Memory B cell (primary cell): ENCODE results near the gene ZNF683.
"Not testable (repeated sequence)": the region's sequence is repeated elsewhere in the genome, so short reads cannot be mapped to it uniquely, and the experiment has no call there.

Experiments
- ATAC-seq: fragments of 150-1000 bp; cut with Tn5 transposase; 2 replicates; pipeline ENCODE4 v1.10.0; 2021; ENCODE audit warnings: low read depth, mild to moderate bottlenecking, moderate library complexity
- DNase-seq, 2 donors: peaks; one replicate each; pipeline ENCODE4 v3.0.0; 2022; ENCODE audit warnings: low spot score in 2 of 2
- H3K27ac Mint-ChIP-seq: one replicate; pipeline ENCODE4 v1.8.0; 2022; ENCODE audit warnings: mild to moderate bottlenecking, moderate library complexity, mixed read lengths
- H3K27me3 Mint-ChIP-seq: one replicate; pipeline ENCODE4 v1.8.0; 2022; ENCODE audit warnings: mixed read lengths
- H3K36me3 Mint-ChIP-seq: one replicate; pipeline ENCODE4 v1.8.0; 2022; ENCODE audit warnings: mild to moderate bottlenecking, mixed read lengths
- H3K4me1 Mint-ChIP-seq: one replicate; pipeline ENCODE4 v1.8.0; 2022; ENCODE audit warnings: mixed read lengths
- H3K4me3 Mint-ChIP-seq: one replicate; pipeline ENCODE4 v1.8.0; 2022; ENCODE audit warnings: mild to moderate bottlenecking, moderate library complexity, mixed read lengths
- H3K9me3 Mint-ChIP-seq: one replicate; pipeline ENCODE4 v1.8.0; 2022; ENCODE audit warnings: mixed read lengths

ZNF683 gene

DNA sequence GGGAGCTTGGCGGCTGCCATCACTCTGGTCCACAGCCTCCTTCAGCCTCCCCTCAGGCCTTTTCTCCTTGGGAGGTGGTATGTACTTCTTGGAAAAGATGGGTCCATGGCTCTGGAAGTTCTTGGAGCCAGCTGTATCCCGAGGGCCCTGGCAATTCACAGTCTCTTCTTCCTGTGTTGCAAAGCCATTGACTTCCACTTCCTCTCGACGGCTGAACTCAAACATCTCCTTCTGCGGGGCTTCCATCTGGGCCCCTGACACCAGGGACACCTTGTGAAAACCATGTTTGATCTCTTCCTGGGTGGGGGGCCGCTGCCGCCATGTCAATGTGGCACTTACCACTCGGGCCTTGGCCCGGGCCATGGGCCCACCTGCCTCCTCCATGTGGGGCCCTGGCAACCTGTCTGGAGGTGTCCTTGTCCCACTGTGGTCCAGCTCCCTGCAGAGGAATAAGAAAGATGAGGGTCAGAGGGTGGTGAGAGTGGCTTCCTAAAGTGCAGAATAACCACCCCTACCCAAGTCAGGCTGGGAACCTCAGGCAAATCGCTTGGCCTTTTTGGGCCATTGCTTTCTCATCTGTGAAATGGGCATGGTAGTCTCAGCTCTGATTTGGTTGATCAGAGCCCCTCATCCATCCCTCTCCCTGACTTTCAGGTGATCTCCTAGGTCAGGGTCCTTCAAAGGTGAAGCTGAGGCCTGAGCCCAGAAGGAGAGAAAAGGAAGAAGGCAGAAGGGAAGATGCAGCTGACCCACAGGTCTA lies 26.1 kb downstream of the ZNF683 start:
- Mint-ChIP-seq H3K4me1 (no peaks in the 10 kb centered on the region), H3K27ac (peak overlapping the region; percentile 48), H3K27me3 (peaks cover 1% of the 10 kb centered on the region), H3K9me3 (no peaks in the 10 kb centered on the region), H3K4me3 (no peak overlapping the region), H3K36me3 (no peaks in the 10 kb centered on the region)
- ATAC-seq (no peak), DNase-seq (no peak)

DNA sequence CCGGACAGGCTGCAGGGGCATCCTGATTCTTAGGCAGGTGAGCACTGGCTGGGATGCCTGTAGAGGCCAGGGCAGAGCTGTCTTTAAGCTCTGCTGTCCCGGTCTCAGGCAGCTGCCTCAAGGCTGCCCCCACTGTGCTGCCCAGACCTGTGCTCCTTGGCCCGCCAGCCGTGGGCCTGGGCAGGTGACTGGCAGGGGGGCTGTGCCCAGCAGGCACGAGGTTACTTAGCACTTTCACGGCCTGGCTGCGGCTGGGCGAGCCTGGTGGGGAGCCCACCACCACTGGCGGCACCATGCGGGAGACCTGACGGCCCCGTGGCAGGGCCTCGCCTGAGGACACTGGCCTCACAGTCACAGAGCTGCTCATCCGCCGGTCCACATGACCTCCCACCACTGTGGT lies 26.8 kb downstream of the ZNF683 start:
- Mint-ChIP-seq H3K27ac (no peak overlapping the region), H3K9me3 (no peaks in the 10 kb centered on the region), H3K4me3 (no peak overlapping the region), H3K4me1 (no peaks in the 10 kb centered on the region), H3K27me3 (peaks cover 1% of the 10 kb centered on the region), H3K36me3 (no peaks in the 10 kb centered on the region)
- no peak for DNase-seq
- no peak for ATAC-seq

DNA sequence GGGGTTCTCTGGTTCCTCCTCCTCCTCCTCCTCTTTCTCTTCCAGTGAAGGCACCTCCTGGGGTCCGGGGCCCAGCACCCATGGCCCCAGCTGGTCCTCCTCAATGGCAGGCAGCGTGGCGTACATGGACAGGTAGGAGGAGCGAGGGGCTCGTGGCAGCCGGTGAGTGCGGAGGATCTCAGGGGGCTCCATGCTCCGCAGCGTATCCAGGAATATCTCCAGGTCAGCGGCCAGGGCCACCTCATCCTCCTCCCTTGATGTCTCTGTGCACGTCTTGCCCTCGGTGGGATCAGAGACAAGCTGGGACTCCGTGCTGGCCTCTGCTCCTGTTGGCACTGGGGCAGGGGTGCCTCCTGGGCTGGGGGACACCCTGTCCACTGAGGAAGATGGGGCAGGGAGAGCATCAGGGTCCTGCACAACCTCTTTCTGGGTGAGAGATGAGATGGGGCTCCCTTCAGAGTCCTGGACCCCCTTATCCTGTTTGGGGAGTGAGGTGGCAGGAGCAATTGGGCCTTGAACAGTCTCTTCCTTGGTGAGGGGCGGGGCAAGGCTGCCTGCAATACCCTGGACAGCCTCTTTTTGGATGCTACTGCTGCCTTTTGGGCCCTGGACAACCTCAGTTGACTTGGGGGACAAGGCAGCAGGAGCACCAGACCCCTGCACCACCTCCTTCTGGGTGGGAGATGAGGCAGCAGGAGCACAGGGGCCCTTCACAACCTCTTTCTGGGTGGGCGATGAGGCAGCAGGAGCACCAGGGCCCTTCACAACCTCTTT lies 28.2 kb downstream of the ZNF683 start:
- H3K4me1 Mint-ChIP-seq, result no peaks in the 10 kb centered on the region
- H3K4me3 Mint-ChIP-seq, result no peak overlapping the region
- DNase-seq (no peak), ATAC-seq (no peak)
- H3K9me3 Mint-ChIP-seq, result no peaks in the 10 kb centered on the region
- peaks cover 1% of the 10 kb centered on the region for H3K27me3 Mint-ChIP-seq
- H3K27ac Mint-ChIP-seq, result no peak overlapping the region
- H3K36me3 Mint-ChIP-seq, result no peaks in the 10 kb centered on the region

DNA sequence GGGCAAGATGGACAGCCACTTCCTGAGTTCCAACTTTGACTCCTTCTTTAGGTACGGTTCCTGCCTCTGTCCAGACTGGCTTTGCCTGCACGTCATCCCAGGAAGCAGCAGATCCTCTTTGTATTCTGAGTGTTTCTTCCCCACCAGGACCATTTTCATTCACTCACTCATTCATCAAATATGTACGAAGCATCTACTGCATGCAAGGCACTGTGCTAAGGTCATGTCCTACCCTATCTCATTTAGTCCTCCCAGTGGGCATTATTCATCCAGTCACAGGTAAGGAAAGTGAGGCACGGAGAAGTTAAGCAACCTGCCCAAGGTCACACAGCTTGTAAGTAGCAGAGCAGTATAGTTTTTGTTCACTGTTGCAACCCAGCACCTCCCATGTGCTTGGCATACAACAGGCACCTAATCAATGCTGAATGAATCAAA lies 32.5 kb downstream of the ZNF683 start:
- Mint-ChIP-seq H3K4me3 (no peak overlapping the region), H3K36me3 (no peaks in the 10 kb centered on the region), H3K27ac (no peak overlapping the region), H3K4me1 (peaks cover 6% of the 10 kb centered on the region), H3K27me3 (peaks cover 1% of the 10 kb centered on the region), H3K9me3 (no peaks in the 10 kb centered on the region)
- DNase-seq (no peak), ATAC-seq (no peak)

DNA sequence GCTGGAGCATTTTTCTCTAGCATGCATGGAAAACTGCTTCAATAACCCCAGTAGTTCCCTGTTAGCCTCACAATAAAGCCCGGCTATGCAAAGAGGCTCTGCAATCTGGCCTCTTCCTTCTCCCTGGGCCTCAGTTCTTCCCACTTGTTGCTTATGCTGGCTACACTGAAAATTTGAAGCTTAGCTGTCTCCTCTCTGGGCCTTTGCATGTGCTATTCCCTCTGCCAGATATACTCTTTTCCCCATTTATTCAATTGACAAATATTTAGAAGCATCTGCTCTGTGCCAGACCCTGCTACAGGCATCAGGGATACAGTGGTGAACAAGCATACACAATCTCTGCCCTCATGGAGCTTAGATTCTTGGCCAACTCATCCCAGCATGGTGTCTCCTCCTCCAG lies 33.9 kb downstream of the ZNF683 start:
- Mint-ChIP-seq H3K36me3 (no peaks in the 10 kb centered on the region), H3K4me3 (no peak overlapping the region), H3K4me1 (peaks cover 6% of the 10 kb centered on the region), H3K9me3 (no peaks in the 10 kb centered on the region), H3K27ac (no peak overlapping the region), H3K27me3 (peaks cover 1% of the 10 kb centered on the region)
- ATAC-seq, result no peak
- DNase-seq, result no peak

DNA sequence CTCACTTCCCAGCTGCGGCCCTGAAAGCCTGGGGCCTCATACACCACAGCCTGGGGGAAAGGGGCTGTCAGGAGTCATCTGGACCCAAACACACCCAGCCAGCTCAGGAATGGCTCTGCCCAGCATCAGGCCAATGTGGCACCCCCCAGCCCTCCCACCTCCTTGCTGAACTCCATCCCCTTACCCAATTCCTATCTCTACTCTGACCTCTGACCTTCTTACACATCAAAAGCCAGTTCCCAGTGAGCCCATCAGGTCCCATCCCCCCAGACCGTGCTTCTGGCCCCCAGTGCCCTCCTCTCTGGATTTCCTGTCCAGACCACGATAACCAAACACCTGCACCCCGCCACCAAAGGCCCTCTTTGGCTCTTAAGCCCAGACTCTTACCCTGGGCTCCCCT lies 34.9 kb downstream of the ZNF683 start:
- no peaks in the 10 kb centered on the region for H3K27me3 Mint-ChIP-seq
- no peak overlapping the region for H3K27ac Mint-ChIP-seq

DNA sequence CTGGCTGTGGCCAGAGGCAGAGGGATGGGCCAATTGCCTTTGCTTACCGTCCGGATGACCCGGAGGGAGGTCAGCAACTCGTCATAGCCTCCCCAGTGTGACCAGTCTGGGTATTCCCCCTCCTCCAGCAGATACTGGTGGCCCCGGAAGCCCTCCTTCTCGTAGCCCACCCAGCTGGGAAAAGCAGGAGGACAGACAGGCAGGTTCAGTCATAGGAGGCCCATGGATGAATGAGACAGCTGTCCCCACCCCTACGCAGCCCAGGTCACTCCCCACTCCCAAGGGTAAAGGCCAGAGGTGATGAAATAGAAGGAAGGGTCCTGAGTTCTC lies 35.4 kb downstream of the ZNF683 start:
- peaks cover 6% of the 10 kb centered on the region for H3K4me1 Mint-ChIP-seq
- H3K36me3 Mint-ChIP-seq, result no peaks in the 10 kb centered on the region
- no peaks in the 10 kb centered on the region for H3K9me3 Mint-ChIP-seq
- ATAC-seq (no peak), DNase-seq (no peak)
- no peak overlapping the region for H3K27ac Mint-ChIP-seq
- H3K27me3 Mint-ChIP-seq, result no peaks in the 10 kb centered on the region
- peak overlapping the region; percentile 95 for H3K4me3 Mint-ChIP-seq

More for the DNA sequence above, 34.9 kb downstream of the ZNF683 start:
- H3K9me3 Mint-ChIP-seq, result no peaks in the 10 kb centered on the region
- ATAC-seq (no peak), DNase-seq (no peak)
- H3K36me3 Mint-ChIP-seq, result no peaks in the 10 kb centered on the region
- H3K4me1 Mint-ChIP-seq, result peaks cover 6% of the 10 kb centered on the region
- H3K4me3 Mint-ChIP-seq, result peak overlapping the region; percentile 49

DNA sequence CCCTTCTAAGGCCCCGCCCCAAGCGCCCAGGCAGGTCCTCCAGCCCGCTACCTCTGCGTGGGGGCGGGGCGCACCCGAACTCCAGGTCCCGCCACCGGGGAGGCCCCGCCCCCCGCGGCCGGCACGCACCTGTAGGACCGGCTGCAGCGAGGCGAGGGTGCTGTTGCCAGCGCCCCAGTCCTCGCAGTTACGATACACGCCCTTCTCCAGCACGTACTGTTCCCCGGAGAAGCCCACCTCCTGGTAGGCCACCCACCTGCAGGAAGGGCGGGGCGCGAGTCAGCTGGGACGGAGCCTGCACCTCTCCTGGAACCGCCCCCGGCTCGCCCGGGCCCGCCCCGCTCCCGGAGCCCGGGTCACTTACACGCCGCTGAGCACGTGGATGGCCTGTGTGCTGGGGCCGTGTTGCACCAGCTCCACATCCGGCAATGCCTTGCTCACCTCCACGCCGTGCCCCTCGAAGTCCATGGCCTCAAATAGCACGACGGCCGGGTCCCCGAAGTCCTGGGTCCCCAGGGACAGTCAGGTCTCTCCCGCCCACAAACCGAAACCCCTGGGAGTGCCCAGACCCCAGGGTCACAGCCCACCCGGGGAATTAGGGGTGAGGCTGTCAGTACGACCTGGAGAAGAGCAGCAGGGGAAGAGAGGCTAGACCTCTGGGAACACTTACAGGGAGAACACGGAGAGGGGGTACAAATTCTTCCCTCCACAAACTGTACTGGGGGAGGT lies 35.9 kb downstream of the ZNF683 start:
- H3K4me3 Mint-ChIP-seq, result peak overlapping the region; percentile 95
- ATAC-seq (peak; percentile 90), DNase-seq (peak; percentile 75 to 76)
- H3K27me3 Mint-ChIP-seq, result no peaks in the 10 kb centered on the region
- no peaks in the 10 kb centered on the region for H3K36me3 Mint-ChIP-seq
- H3K9me3 Mint-ChIP-seq, result no peaks in the 10 kb centered on the region
- H3K27ac Mint-ChIP-seq, result no peak overlapping the region
- peaks cover 6% of the 10 kb centered on the region for H3K4me1 Mint-ChIP-seq

DNA sequence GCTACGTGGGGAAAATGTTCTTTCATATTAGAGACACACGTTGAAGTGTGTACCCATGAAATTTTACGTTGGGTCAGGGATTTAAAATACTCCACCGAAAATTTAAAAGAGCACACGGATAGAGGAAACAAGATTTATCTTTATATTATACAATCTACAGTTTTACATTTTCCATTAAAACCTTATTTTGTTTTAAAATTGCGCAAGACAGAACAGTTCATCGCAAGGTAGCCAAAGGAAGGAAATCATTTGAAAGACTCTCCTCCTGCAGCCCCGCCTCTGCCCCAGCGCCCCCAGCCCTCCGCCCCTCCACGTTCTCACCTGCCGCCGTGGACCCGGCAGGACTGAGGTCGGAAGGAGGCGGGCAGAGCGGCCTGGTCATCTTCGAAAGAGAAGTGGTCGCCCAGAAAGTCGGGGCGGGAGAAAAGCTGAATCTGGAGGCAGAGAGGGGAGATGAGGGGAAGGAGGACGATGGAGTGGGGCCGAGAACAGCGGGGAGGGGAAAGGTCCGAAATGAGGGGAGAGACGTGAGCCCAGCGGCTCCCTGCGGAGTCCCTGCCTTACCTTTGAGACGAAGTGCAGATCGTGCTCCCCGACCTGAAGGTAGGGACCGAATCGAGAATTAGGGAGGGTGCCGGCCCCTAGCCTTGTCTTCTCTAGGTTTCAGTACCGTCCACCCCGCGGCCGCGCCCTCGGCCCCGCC lies 36.6 kb downstream of the ZNF683 start:
- peak; percentile 1 for ATAC-seq
- no peaks in the 10 kb centered on the region for H3K36me3 Mint-ChIP-seq
- DNase-seq, result peak in 1 of 2 donors; percentile 37
- peak overlapping the region; percentile 55 for H3K27ac Mint-ChIP-seq
- no peaks in the 10 kb centered on the region for H3K27me3 Mint-ChIP-seq
- peaks cover 6% of the 10 kb centered on the region for H3K4me1 Mint-ChIP-seq
- no peaks in the 10 kb centered on the region for H3K9me3 Mint-ChIP-seq
- H3K4me3 Mint-ChIP-seq, result peak overlapping the region; percentile 95

DNA sequence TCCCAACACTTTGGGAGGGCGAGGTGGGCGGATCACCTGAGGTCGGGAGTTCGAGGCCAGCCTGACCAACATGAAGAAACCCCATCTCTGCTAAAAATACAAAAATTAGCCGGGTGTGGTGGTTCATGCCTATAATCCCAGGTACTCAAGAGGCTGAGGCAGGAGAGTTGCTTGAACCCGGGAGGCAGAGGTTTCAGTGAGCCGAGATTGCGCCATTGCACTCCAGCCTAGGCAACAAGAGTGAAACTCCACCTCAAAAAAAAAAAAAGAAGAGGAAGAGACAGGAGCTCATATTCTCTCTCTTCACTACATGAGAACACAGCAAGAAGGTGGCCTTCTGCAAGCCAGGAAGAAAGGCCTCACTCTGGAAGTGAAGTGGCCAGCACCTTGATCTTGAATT lies 39.2 kb downstream of the ZNF683 start:
- H3K27ac Mint-ChIP-seq, ATAC-seq, H3K4me1 Mint-ChIP-seq, H3K4me3 Mint-ChIP-seq, H3K27me3 Mint-ChIP-seq, DNase-seq, H3K36me3 Mint-ChIP-seq, H3K9me3 Mint-ChIP-seq: not testable (repeated sequence)

DNA sequence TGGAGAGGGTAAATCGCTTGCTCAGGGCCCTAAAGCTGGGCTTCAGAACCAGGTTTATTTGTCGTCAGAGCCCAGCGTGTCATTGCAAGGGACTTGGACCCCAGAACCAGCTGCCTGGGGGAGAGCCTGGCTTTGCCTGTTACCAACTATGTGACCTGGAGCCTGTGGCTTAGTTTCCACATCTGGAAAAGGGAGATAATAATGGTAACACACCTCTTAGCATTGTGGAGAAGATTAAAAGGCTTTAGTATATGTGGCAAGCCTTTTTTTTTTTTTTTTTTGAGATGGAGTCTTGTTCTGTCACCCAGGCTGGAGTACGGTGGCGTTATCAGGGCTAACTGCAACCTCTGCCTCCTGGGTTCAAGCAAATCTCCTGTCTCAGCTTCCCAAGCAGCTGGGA lies 42.3 kb downstream of the ZNF683 start:
- no peaks in the 10 kb centered on the region for H3K9me3 Mint-ChIP-seq
- H3K27ac Mint-ChIP-seq, result no peak overlapping the region
- peaks cover 2% of the 10 kb centered on the region for H3K36me3 Mint-ChIP-seq
- no peaks in the 10 kb centered on the region for H3K4me1 Mint-ChIP-seq
- no peak for ATAC-seq
- H3K4me3 Mint-ChIP-seq, result no peak overlapping the region
- H3K27me3 Mint-ChIP-seq, result no peaks in the 10 kb centered on the region
- DNase-seq, result no peak

DNA sequence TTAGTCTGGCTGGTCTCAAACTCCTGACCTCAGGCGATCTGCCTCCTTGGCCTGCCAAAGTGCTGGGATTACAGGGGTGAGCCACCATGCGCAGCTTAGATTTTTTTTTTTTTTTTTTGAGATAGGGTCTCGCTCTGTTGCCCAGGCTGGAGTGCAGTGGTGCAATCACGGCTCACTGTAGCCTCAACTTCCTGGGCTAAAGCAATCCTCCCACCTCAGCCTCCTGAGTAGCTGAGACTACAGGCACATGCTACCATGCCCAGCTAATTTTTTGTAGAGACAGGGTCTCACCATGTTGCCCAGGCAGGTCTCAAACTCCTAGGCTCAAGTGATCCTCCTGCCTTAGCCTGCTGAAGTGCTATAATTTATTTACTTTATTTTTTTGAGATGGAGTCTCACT lies 43.2 kb downstream of the ZNF683 start:
- not testable (repeated sequence) for H3K36me3 Mint-ChIP-seq, H3K27me3 Mint-ChIP-seq, DNase-seq, H3K9me3 Mint-ChIP-seq, H3K4me3 Mint-ChIP-seq, H3K4me1 Mint-ChIP-seq, ATAC-seq, H3K27ac Mint-ChIP-seq

DNA sequence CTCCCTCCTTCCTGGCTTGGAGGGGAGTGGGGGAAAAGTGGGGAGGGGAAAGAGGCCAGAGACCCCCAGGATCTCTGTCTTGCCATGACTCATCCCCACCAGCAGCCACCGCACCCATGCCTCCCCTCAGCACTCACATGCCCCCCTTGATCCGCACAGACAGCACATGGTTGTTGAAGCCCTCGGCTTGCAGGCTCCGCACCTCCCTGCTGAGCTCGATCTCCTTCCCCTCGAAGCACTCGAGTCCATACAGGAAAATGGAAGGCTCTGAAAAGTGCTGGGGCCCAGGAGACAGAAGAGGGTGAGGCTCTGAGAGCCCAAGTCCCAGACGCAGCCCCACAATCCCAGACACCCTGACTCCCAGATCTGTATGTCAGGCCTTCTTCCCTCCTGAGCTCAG lies 44.0 kb downstream of the ZNF683 start:
- Mint-ChIP-seq H3K27me3 (no peaks in the 10 kb centered on the region), H3K4me3 (no peak overlapping the region), H3K36me3 (peaks cover 6% of the 10 kb centered on the region), H3K9me3 (no peaks in the 10 kb centered on the region), H3K4me1 (peaks cover 5% of the 10 kb centered on the region), H3K27ac (no peak overlapping the region)
- DNase-seq (no peak), ATAC-seq (no peak)

DNA sequence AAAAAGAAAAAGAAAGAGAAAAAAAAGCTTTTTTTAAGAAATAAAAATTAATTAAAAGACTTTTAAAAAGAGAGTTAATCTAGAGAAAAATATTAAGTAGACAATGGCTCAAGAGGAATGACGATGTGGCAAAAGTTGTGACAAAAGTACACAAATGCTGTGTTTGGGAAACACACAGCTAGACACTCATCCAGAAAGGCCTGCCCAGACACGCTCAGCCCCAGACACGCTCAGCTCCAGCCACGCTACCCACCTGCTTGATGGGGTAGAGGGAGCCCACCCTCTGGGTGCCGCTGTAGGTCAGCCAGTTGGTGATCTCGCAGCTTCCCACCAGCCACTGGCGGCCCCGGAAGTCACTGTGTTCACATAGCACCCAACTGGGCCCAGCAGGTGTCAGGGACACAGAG lies 44.6 kb downstream of the ZNF683 start:
- Mint-ChIP-seq H3K27ac (no peak overlapping the region), H3K27me3 (no peaks in the 10 kb centered on the region), H3K36me3 (peaks cover 7% of the 10 kb centered on the region), H3K9me3 (no peaks in the 10 kb centered on the region), H3K4me3 (no peak overlapping the region), H3K4me1 (peaks cover 10% of the 10 kb centered on the region)
- no peak for ATAC-seq
- DNase-seq, result no peak
